H1 (cell line): ENCODE results near the gene NTN4. TPM values are rescaled to one million over a fixed set of nuclear protein-coding genes. Genes with fewer than 3 reads are reported as not detected.

Experiments used
- CHD7 ChIP-seq: fragments of 300-600 bp; sonication (generic); IDR thresholded peaks from 2 replicates; pipeline ENCODE4 v1.7.1; 2012; ENCODE audit warnings: low read length, moderate library complexity, mild to moderate bottlenecking, inconsistent platforms; ENCODE audit not compliant: insufficient replicate concordance
- FOSL1 ChIP-seq: IDR thresholded peaks from 2 replicates; pipeline ENCODE4 v1.6.1; 2011; ENCODE audit warnings: mild to moderate bottlenecking, low read depth, low read length, moderate library complexity; ENCODE audit not compliant: insufficient read depth
- SRF ChIP-seq: IDR thresholded peaks from 2 replicates; pipeline ENCODE4 v1.6.1; 2011; ENCODE audit warnings: mild to moderate bottlenecking, low read depth, low read length, moderate library complexity
- ZNF274 ChIP-seq: IDR thresholded peaks from 2 replicates; pipeline ENCODE4 v1.7.0; 2012; ENCODE audit warnings: low read length, borderline replicate concordance; ENCODE audit errors: extremely low read depth
- polyA plus RNA-seq, 7 experiments: library from polyadenylated mRNA; depleted of rRNA in 3 of 7; stranded (reverse) in 5 of 7; unstranded in 2 of 7; fragments of >200 nt in 5 of 7; fragments of 200-250 nt in 2 of 7; gene quantifications; 1 replicate in 5 of 7; 2 replicates in 1 of 7; 4 replicates in 1 of 7; pipeline versions ENCODE4 v1.2.1 to v1.2.3, GENCODE V29; 2011 to 2013; ENCODE audit warnings: missing spikeins in 2 of 7, mixed read lengths in 2 of 7
- total RNA-seq: library from RNA; stranded (reverse); fragmentation: NEBNext Ultra II Directional; extraction: Animal tissue kit (Norgen Biotek cat#: 25700); gene quantifications from 2 replicates; pipeline ENCODE4 v1.2.1, GENCODE V29; 2021

Gene NTN4
- total and polyA plus RNA-seq, 2 of the 8 experiments (the other 6 are each of a cell fraction or from before 2014, with no cell fraction given): 0.74 to 1.3 TPM

GRCh38 chr12:95730457-95730856 is 60.1 kb downstream of the NTN4 start (continued):
- TF ChIP-seq CHD7: peak; percentile 73
- no peak for TF ChIP-seq FOSL1
- TF ChIP-seq SRF: no peak
- TF ChIP-seq ZNF274: no peak
